Endodermal cell (in vitro differentiated cells): ENCODE data around the gene SLC9C1. TPM values are rescaled to one million over a fixed set of nuclear protein-coding genes. Genes with fewer than 3 reads are reported as not detected.

Experiments used
- DNase-seq: peaks from one replicate; pipeline ENCODE4 v3.0.0-alpha.2; 2017
- H3K27ac ChIP-seq: 2 replicates; pipeline ENCODE4 v1.5.1; 2013; ENCODE audit warnings: mild to moderate bottlenecking, low read depth, low read length, moderate library complexity
- H3K27me3 ChIP-seq: 2 replicates; pipeline ENCODE4 v1.6.1; 2013; ENCODE audit warnings: mild to moderate bottlenecking, low read length, moderate library complexity; ENCODE audit not compliant: insufficient read depth, control insufficient read depth, poor library complexity, severe bottlenecking
- H3K36me3 ChIP-seq: 2 replicates; pipeline ENCODE4 v1.7.0; 2013; ENCODE audit warnings: mild to moderate bottlenecking, low read length, moderate library complexity; ENCODE audit not compliant: control insufficient read depth, insufficient read depth
- H3K4me1 ChIP-seq: one replicate; pipeline ENCODE4 v1.7.0; 2013; ENCODE audit warnings: low read length; ENCODE audit not compliant: control insufficient read depth, insufficient read depth
- H3K4me3 ChIP-seq: 2 replicates; pipeline ENCODE4 v1.5.1; 2013; ENCODE audit warnings: mild to moderate bottlenecking, low read length, moderate library complexity
- H3K9ac ChIP-seq: 2 replicates; pipeline ENCODE4 v1.6.1; 2013; ENCODE audit warnings: mild to moderate bottlenecking, low read length, moderate library complexity; ENCODE audit not compliant: poor library complexity, severe bottlenecking; ENCODE audit errors: extremely low read depth
- H3K9me3 ChIP-seq: 2 replicates; pipeline ENCODE4 v1.6.1; 2013; ENCODE audit warnings: mild to moderate bottlenecking, low read length, moderate library complexity; ENCODE audit not compliant: control insufficient read depth
- H3K27ac Mint-ChIP-seq: 2 replicates; pipeline ENCODE4 v1.8.0; 2020; ENCODE audit warnings: mixed read lengths
- H3K27me3 Mint-ChIP-seq: 2 replicates; pipeline ENCODE4 v1.8.0; 2021; ENCODE audit warnings: mild to moderate bottlenecking, mixed read lengths; ENCODE audit not compliant: insufficient read depth
- H3K36me3 Mint-ChIP-seq: 2 replicates; pipeline ENCODE4 v1.8.0; 2020; ENCODE audit warnings: low read depth, mixed read lengths
- H3K4me1 Mint-ChIP-seq: 2 replicates; pipeline ENCODE4 v1.8.0; 2020; ENCODE audit warnings: mixed read lengths
- H3K4me3 Mint-ChIP-seq: 2 replicates; pipeline ENCODE4 v1.8.0; 2020; ENCODE audit warnings: mild to moderate bottlenecking, moderate library complexity, mixed read lengths
- H3K9me3 Mint-ChIP-seq: 2 replicates; pipeline ENCODE4 v1.8.0; 2020; ENCODE audit warnings: mild to moderate bottlenecking, mixed read lengths
- WGBS, 2 experiments: methylation state at CpG; one replicate each; pipeline versions ENCODE4 v1.1.5 to v1.1.7; 2013; ENCODE audit warnings: missing lambda C conversion rate in 2 of 2, mixed read lengths in 1 of 2; ENCODE audit not compliant: insufficient coverage in 1 of 2, insufficient read length in 1 of 2; 5-methylcytosine and 5-hydroxymethylcytosine counted together
- total RNA-seq, 2 donors: library from RNA; stranded (reverse); fragmentation: NEBNext Ultra II Directional in 1 of 2; extraction: Animal tissue kit (Norgen Biotek cat#: 25700) in 1 of 2; gene quantifications; 2 replicates in 1 of 2; 3 replicates in 1 of 2; pipeline ENCODE4 v1.2.1, GENCODE V29; 2021
- TF ChIP-seq, protein P1 (sequence below): fragments of 200-600 bp; sonication (generic); conservative IDR thresholded peaks from 2 replicates; pipeline ENCODE4 v1.5.0; 2021; ENCODE audit warnings: antibody characterized with exemption, mild to moderate bottlenecking

SLC9C1 gene
- total RNA-seq, 2 donors from 2014 or later: 0.24 to 0.66 TPM

DNA sequence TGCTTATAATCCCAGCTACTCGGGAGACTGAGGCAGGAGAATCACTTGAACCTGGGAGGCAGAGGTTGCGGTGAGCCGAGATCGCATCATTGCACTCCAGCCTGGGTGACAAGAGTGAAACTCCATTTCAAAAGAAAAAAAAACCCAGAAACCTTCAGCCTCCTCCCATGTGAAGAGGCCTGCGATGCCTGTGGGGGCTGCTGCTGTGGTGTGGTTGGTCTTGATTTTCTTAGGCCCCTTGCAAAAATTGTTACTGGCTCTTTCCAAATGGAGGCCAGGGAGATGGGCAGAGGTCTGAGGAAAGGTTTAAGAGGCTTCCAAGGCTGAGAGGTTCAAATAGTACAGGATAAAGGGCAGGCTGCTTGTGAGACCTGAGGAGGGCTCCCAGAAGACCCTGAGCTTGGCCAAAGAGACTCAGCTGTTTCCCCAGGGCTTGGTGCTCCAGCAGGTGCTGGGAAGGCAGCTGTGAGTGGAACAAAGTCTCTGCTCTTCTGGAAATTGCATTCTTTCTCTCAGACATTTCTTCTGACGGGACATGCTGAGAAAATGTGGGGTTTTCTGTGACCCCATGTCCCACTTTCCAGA lies 179.3 kb downstream of the SLC9C1 start:
- Mint-ChIP-seq H3K27ac (no peak overlapping the region), H3K4me1 (peaks cover 21% of the 10 kb centered on the region), H3K27me3 (no peaks in the 10 kb centered on the region), H3K36me3 (no peaks in the 10 kb centered on the region), H3K9me3 (no peaks in the 10 kb centered on the region), H3K4me3 (no peak overlapping the region)
- DNase-seq: no peak
- TF ChIP-seq, protein P1, sequence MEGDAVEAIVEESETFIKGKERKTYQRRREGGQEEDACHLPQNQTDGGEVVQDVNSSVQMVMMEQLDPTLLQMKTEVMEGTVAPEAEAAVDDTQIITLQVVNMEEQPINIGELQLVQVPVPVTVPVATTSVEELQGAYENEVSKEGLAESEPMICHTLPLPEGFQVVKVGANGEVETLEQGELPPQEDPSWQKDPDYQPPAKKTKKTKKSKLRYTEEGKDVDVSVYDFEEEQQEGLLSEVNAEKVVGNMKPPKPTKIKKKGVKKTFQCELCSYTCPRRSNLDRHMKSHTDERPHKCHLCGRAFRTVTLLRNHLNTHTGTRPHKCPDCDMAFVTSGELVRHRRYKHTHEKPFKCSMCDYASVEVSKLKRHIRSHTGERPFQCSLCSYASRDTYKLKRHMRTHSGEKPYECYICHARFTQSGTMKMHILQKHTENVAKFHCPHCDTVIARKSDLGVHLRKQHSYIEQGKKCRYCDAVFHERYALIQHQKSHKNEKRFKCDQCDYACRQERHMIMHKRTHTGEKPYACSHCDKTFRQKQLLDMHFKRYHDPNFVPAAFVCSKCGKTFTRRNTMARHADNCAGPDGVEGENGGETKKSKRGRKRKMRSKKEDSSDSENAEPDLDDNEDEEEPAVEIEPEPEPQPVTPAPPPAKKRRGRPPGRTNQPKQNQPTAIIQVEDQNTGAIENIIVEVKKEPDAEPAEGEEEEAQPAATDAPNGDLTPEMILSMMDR: no peak
- Histone ChIP-seq H3K27me3 (no peaks in the 10 kb centered on the region), H3K4me1 (peaks cover 5% of the 10 kb centered on the region), H3K36me3 (peaks cover 20% of the 10 kb centered on the region), H3K9me3 (no peaks in the 10 kb centered on the region), H3K27ac (no peak overlapping the region), H3K9ac (no peak overlapping the region), H3K4me3 (no peak overlapping the region)
- WGBS, 2 experiments: 95 to 100% methylated on average over 1 to 6 of the region's 6 CpGs

GRCh38 chr3:112111785-112112402 lies 182.1 kb downstream of the SLC9C1 start:
- Histone ChIP-seq H3K9me3 (no peaks in the 10 kb centered on the region), H3K4me1 (peaks cover 3% of the 10 kb centered on the region), H3K27ac (no peak overlapping the region), H3K9ac (no peak overlapping the region), H3K36me3 (peaks cover 20% of the 10 kb centered on the region), H3K4me3 (no peak overlapping the region), H3K27me3 (no peaks in the 10 kb centered on the region)
- Mint-ChIP-seq H3K27me3 (no peaks in the 10 kb centered on the region), H3K4me1 (peaks cover 3% of the 10 kb centered on the region), H3K9me3 (no peaks in the 10 kb centered on the region), H3K27ac (no peak overlapping the region), H3K4me3 (no peak overlapping the region), H3K36me3 (no peaks in the 10 kb centered on the region)
- TF ChIP-seq, protein P1: peak; percentile 94
- peak; percentile 83 for DNase-seq
- 41 to 42% methylated on average over 3 of the region's 3 CpGs for WGBS, 2 experiments

DNA sequence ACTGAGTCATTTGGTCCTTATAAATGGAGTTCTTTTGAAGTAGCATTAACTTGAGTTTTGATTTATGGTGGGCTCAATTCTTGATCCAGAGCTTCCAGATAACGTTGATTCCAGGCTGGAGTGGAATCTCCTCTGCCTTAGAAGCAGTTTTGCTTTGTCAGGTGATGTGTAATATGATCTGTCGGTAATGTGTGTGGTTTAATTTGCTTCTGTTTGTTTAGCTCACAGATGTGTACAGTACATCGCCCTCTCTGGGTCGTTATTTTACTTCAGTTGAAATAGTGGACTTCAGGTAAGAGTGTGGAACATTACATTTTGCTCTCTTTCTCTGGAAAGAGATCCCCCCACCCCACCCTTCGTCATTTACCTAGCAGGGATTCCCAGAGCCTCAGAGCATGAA lies 184.7 kb downstream of the SLC9C1 start:
- Histone ChIP-seq H3K27ac (no peak overlapping the region), H3K9me3 (no peaks in the 10 kb centered on the region), H3K4me3 (no peak overlapping the region), H3K4me1 (no peaks in the 10 kb centered on the region), H3K27me3 (no peaks in the 10 kb centered on the region), H3K36me3 (peaks cover 20% of the 10 kb centered on the region), H3K9ac (no peak overlapping the region)
- H3K27ac Mint-ChIP-seq: no peak overlapping the region
- no peak overlapping the region for H3K4me3 Mint-ChIP-seq
- WGBS, 2 experiments: 91 to 100% methylated on average over 1 to 5 of the region's 5 CpGs
- no peaks in the 10 kb centered on the region for H3K36me3 Mint-ChIP-seq
- no peaks in the 10 kb centered on the region for H3K4me1 Mint-ChIP-seq
- H3K9me3 Mint-ChIP-seq: no peaks in the 10 kb centered on the region
- no peaks in the 10 kb centered on the region for H3K27me3 Mint-ChIP-seq
- DNase-seq: no peak
- TF ChIP-seq, protein P1: no peak
